ENCODE measurements around the gene SPDYE3.

DNA sequence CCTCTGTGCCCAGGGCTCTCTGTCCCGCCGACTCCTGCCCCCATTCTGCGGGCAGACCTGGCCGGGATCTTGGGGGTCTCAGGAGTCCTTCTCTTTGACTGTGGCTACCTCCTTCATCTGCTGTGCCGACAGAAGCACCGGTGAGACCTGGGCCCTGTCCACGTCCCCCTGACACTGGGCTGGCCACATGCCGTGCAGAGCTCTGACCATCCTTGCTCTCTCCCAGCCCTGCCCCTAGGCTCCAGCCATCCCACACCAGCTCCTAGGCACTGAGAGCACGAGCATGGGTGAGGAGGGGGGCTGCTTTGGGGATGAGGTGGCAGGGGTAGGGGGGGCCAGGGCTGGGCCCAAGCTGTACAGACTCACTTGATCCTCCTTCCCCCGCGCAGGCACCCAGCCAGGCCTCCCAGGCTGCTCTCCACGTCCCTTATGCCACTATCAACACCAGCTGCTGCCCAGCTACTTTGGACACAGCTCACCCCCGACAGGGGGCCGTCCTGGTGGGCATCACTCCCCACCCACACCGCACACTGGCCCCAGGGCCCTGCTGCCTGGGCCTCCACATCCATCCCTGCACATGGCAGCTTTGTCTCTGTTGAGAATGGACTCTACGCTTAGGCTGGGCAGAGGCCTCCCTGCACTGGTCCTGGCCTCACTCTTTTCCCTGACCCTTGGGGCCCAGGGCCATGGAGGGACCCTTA is 45.6 kb downstream of the SPDYE3 start:
- TF ChIP-seq, protein P1, sequence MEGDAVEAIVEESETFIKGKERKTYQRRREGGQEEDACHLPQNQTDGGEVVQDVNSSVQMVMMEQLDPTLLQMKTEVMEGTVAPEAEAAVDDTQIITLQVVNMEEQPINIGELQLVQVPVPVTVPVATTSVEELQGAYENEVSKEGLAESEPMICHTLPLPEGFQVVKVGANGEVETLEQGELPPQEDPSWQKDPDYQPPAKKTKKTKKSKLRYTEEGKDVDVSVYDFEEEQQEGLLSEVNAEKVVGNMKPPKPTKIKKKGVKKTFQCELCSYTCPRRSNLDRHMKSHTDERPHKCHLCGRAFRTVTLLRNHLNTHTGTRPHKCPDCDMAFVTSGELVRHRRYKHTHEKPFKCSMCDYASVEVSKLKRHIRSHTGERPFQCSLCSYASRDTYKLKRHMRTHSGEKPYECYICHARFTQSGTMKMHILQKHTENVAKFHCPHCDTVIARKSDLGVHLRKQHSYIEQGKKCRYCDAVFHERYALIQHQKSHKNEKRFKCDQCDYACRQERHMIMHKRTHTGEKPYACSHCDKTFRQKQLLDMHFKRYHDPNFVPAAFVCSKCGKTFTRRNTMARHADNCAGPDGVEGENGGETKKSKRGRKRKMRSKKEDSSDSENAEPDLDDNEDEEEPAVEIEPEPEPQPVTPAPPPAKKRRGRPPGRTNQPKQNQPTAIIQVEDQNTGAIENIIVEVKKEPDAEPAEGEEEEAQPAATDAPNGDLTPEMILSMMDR (IDR thresholded peaks at IDR 0.05): no peak
- no peak for TF ChIP-seq POLR2A (IDR thresholded peaks at IDR 0.05)
- TF ChIP-seq POLR2AphosphoS5 (IDR thresholded peaks at IDR 0.05): no peak
- TF ChIP-seq EP300 (IDR thresholded peaks at IDR 0.05): no peak

Data from sigmoid colon (tissue), 4 donors.